HepG2 (cell line): Measurements from ENCODE around the gene DSCAML1. TPM values are rescaled to one million over a fixed set of nuclear protein-coding genes. Genes with fewer than 3 reads are reported as not detected.

Source experiments
- ATAC-seq: fragments of 200-7000 bp; cut with Tn5 transposase; 3 replicates; pipeline ENCODE4 v1.9.1; 2020; ENCODE audit warnings: mild to moderate bottlenecking, moderate library complexity
- BruUV-seq: library from RNA; stranded (reverse); fragments of 400-500 nt; replicated peaks from 2 replicates; lab custom pipeline; 2021; lab: Mats Ljungman, UMichigan
- CTCF ChIA-PET: fragments of 300-600 bp; formaldehyde crosslinking; extraction: SDS; loops from one replicate; lab custom pipeline; 2021; ENCODE audit warnings: low total read pairs, inconsistent platforms, low intra/inter-chr PET ratio; lab: Yijun Ruan, JAX
- POLR2A ChIA-PET: fragments of 350-600 bp; sonication (Branson Sonifier 250); formaldehyde crosslinking; loops from one replicate; lab custom pipeline; 2020; ENCODE audit warnings: antibody characterized with exemption, inconsistent platforms; lab: Yijun Ruan, JAX
- DNase-seq: peaks from one replicate; pipeline ENCODE4 v3.0.0-alpha.2; 2015; ENCODE audit warnings: low spot score
- FAIRE-seq: peaks from 3 replicates; lab custom pipeline; 2011; peaks lifted over from hg19 to GRCh38; lab: Jason Lieb, UNC
- H2AFZ ChIP-seq: one replicate; pipeline ENCODE4 v1.6.1; 2011; ENCODE audit warnings: low read length, inconsistent platforms
- H3K27ac ChIP-seq: fragments of 300-600 bp; 3 replicates; pipeline ENCODE4 v1.8.0; 2011; ENCODE audit warnings: mixed run types, mild to moderate bottlenecking, mixed read lengths, low read length, inconsistent platforms; ENCODE audit not compliant: insufficient read depth; ENCODE audit errors: extremely low read length
- H3K27me3 ChIP-seq, 2 experiments: fragments of 200-600 bp in 1 of 2; 2 replicates in 1 of 2; 3 replicates in 1 of 2; pipeline versions ENCODE4 v1.6.0 to v1.8.0; 2011; ENCODE audit warnings: low read length in 2 of 2, mild to moderate bottlenecking in 2 of 2, moderate library complexity in 2 of 2, inconsistent platforms in 1 of 2; ENCODE audit not compliant: insufficient read depth in 2 of 2, control insufficient read depth in 1 of 2
- H3K36me3 ChIP-seq, 2 experiments: fragments of 200-600 bp in 1 of 2; replicated peaks in 1 of 2; 2 replicates in 1 of 2; 3 replicates in 1 of 2; pipeline versions ENCODE4 v1.5.1 to v1.8.0; 2011; ENCODE audit warnings: low read length in 2 of 2, inconsistent platforms in 1 of 2; ENCODE audit not compliant: insufficient read depth in 2 of 2, control insufficient read depth in 1 of 2
- H3K4me1 ChIP-seq: 2 replicates; pipeline ENCODE4 v1.5.1; 2012; ENCODE audit warnings: low read length, inconsistent platforms; ENCODE audit not compliant: insufficient read depth
- H3K4me2 ChIP-seq: 2 replicates; pipeline ENCODE4 v1.6.0; 2011; ENCODE audit warnings: low read depth, low read length, inconsistent platforms
- H3K4me3 ChIP-seq, 3 experiments: fragments of 200-600 bp in 1 of 3; sonication (generic), shearing (Covaris generic) in 1 of 3; replicated peaks in 1 of 3; 2 replicates each; pipeline ENCODE4 v1.5.1; 2011 to 2016; ENCODE audit warnings: low read length in 3 of 3, inconsistent platforms in 2 of 3, low read depth in 2 of 3, mild to moderate bottlenecking in 2 of 3, control low read depth in 1 of 3, mixed read lengths in 1 of 3; ENCODE audit not compliant: insufficient read depth in 1 of 3
- H3K79me2 ChIP-seq: one replicate; pipeline ENCODE4 v1.6.1; 2011; ENCODE audit warnings: low read length, inconsistent platforms; ENCODE audit not compliant: insufficient read depth
- H3K9ac ChIP-seq: 2 replicates; pipeline ENCODE4 v1.6.0; 2011; ENCODE audit warnings: mild to moderate bottlenecking, low read depth, low read length, inconsistent platforms; ENCODE audit not compliant: insufficient read depth
- H3K9me3 ChIP-seq: 2 replicates; pipeline ENCODE4 v1.5.1; 2012; ENCODE audit warnings: mild to moderate bottlenecking, low read length
- H4K20me1 ChIP-seq: 2 replicates; pipeline ENCODE4 v1.6.0; 2011; ENCODE audit warnings: inconsistent platforms, mild to moderate bottlenecking, low read length, moderate library complexity; ENCODE audit not compliant: insufficient read depth
- E2F2 ChIP-seq: sonication (generic); formaldehyde crosslinking; IDR thresholded peaks from 2 replicates; pipeline ENCODE4 v1.4.0; 2020; ENCODE audit warnings: missing genetic modification reagents, borderline replicate concordance
- EED ChIP-seq: sonication (generic); formaldehyde crosslinking; IDR thresholded peaks from 2 replicates; pipeline ENCODE4 v1.5.0; 2020; ENCODE audit warnings: mild to moderate bottlenecking, missing genetic modification reagents
- ELF3 ChIP-seq: IDR thresholded peaks from 2 replicates; pipeline ENCODE4 v1.6.1; 2016; ENCODE audit warnings: missing genetic modification reagents, missing compliant biosample characterization
- MBNL3 ChIP-seq: fragments of 250-450 bp; sonication (Bioruptor Pico); conservative IDR thresholded peaks from 2 replicates; pipeline ENCODE4 v1.8.0; 2022; ENCODE audit warnings: mild to moderate bottlenecking, inconsistent platforms
- MNT ChIP-seq: fragments of 450-650 bp; IDR thresholded peaks from 2 replicates; pipeline ENCODE4 v1.6.1; 2016
- PRDM10 ChIP-seq: sonication (generic); formaldehyde crosslinking; IDR thresholded peaks from 2 replicates; pipeline ENCODE4 v1.4.0; 2020; ENCODE audit warnings: low read depth, missing genetic modification reagents
- ZNF350 ChIP-seq: sonication (generic); formaldehyde crosslinking; IDR thresholded peaks from 2 replicates; pipeline ENCODE4 v1.4.0; 2020; ENCODE audit warnings: mild to moderate bottlenecking, low read depth, missing genetic modification reagents, borderline replicate concordance
- ZNF558 ChIP-seq: sonication (generic); formaldehyde crosslinking; IDR thresholded peaks from 2 replicates; pipeline ENCODE4 v1.9.0; 2022; ENCODE audit warnings: mild to moderate bottlenecking, missing genetic modification reagents, borderline replicate concordance
- ZNF687 ChIP-seq: sonication (generic); formaldehyde crosslinking; IDR thresholded peaks from 2 replicates; pipeline ENCODE4 v1.5.1; 2020; ENCODE audit warnings: mild to moderate bottlenecking, missing genetic modification reagents, moderate library complexity
- ZSCAN31 ChIP-seq: sonication (generic); formaldehyde crosslinking; IDR thresholded peaks from 2 replicates; pipeline ENCODE4 v1.5.0; 2020; ENCODE audit warnings: low read depth, mild to moderate bottlenecking, missing genetic modification reagents
- WGBS: methylation state at CpG from one replicate; pipeline ENCODE4 v1.1.6; 2017; ENCODE audit warnings: low lambda C conversion rate; 5-methylcytosine and 5-hydroxymethylcytosine counted together
- in situ Hi-C: cut with HindIII; loops from 2 replicates; pipeline ENCODE4 v1.10.0; 2017; ENCODE audit warnings: low pct_unique_long_range_greater_than_20kb; ENCODE audit not compliant: extremely low pct_ligation_motif_present
- intact Hi-C: fragments of 100-400 bp; cut with micrococcal nuclease; formaldehyde crosslinking; loops from one replicate; pipeline ENCODE4 v1.10.0; 2022; ENCODE audit not compliant: unreplicated experiment
- polyA plus RNA-seq, 8 experiments: library from polyadenylated mRNA; depleted of rRNA in 3 of 8; stranded (reverse) in 7 of 8; unstranded in 1 of 8; fragments of >200 nt; fragmentation: Illumina TruSeq in 4 of 8; extraction: Trizol in 4 of 8; gene quantifications; 2 replicates each; pipeline versions ENCODE4 v1.2.1 to v1.2.3, GENCODE V29; 2011 to 2016; ENCODE audit warnings: low read depth in 4 of 8, missing spikeins in 1 of 8, mixed read lengths in 1 of 8; ENCODE audit not compliant: insufficient read depth in 1 of 8
- total RNA-seq, 5 experiments: library from RNA; depleted of rRNA; stranded (reverse); fragments of >200 nt; fragmentation: Illumina TruSeq; extraction: Trizol; gene quantifications; 2 replicates each; pipeline ENCODE4 v1.2.3, GENCODE V29; 2016; ENCODE audit warnings: low read depth in 1 of 5

The DSCAML1 gene
- total and polyA plus RNA-seq, 2 of the 13 experiments (the other 11 are each of a cell fraction or from before 2014, with no cell fraction given): 0.29 to 0.40 TPM

- TF ChIP-seq ZNF558: no peak
- TF ChIP-seq ZNF687 (CRISPR knock-in tag): no peak
- no peak for TF ChIP-seq MBNL3 (CRISPR knock-in tag)
- TF ChIP-seq, all 625 proteins: peak for 0
Measured at GRCh38 chr11:117644403-117645155, 152.4 kb downstream of the DSCAML1 start (continued).

- CTCF ChIA-PET: no interaction called here
- TF ChIP-seq MNT (no peak), ZNF350 (CRISPR knock-in tag) (no peak), ZSCAN31 (CRISPR knock-in tag) (no peak), ELF3 (CRISPR knock-in tag) (no peak), PRDM10 (CRISPR knock-in tag) (no peak), E2F2 (CRISPR knock-in tag) (no peak), EED (CRISPR knock-in tag) (no peak)
Measured at GRCh38 chr11:117643606-117644300, 153.3 kb downstream of the DSCAML1 start.

More at GRCh38 chr11:117643606-117644300, 153.3 kb downstream of the DSCAML1 start:
- in situ Hi-C loops (no loop called here), intact Hi-C loops (no loop called here)
- ATAC-seq: no peak
- Histone ChIP-seq H3K4me1 (no peaks in the 10 kb centered on the region), H3K79me2 (no peaks in the 10 kb centered on the region), H4K20me1 (no peaks in the 10 kb centered on the region), H3K9me3 (no peaks in the 10 kb centered on the region), H3K4me2 (no peak overlapping the region), H3K27ac (no peak overlapping the region), H3K27me3 (peaks cover 1 to 17% of the 10 kb centered on the region in 2 experiments), H2AFZ (no peak overlapping the region), H3K9ac (no peak overlapping the region), H3K36me3 (no peaks in the 10 kb centered on the region), H3K4me3 (no peak overlapping the region)
- POLR2A ChIA-PET: no interaction called here
- DNase-seq: no peak
- 28% methylated on average over 19 of the region's 20 CpGs for WGBS
- BruUV-seq: no TSS peak
- no peak for FAIRE-seq
